ENCODE results near the gene ITGA11.
"Not testable (repeated sequence)": the region's sequence is repeated elsewhere in the genome, so short reads cannot be mapped to it uniquely, and the experiment has no call there.

Gene ITGA11

DNA sequence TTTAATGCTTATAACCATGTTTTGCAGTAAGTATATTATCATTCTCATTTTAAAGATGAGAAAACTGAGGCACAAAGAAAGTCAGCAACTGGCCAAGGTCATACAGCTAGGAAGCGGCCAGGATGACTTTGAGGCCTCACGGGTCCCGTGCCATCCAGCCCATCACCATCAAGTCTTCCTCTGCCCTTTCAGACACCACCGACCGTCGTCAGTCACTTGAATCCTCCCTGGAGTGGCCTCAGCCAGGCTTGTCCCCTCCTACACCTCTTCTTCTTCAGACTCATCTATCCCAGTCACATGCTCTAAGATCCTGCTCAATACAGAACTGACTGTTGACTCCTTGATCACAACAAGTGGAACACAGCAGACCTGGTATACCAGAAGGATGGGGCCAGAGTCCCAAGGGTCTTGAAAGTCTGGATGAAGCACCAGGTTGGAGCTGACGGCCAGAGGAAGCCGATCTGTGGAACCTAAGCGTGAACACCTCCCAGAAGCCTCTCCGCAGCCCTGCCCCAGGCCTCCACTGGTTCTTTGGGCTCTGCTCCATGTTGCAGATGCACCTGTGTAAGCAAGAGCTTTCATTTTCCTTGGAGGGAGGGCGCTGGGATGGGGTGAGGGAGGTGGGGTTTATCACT, 22.1 kb downstream of the ITGA11 start:
- DNase-seq (ENCODE audit: low read depth in 2 of 2) = no peak

DNA sequence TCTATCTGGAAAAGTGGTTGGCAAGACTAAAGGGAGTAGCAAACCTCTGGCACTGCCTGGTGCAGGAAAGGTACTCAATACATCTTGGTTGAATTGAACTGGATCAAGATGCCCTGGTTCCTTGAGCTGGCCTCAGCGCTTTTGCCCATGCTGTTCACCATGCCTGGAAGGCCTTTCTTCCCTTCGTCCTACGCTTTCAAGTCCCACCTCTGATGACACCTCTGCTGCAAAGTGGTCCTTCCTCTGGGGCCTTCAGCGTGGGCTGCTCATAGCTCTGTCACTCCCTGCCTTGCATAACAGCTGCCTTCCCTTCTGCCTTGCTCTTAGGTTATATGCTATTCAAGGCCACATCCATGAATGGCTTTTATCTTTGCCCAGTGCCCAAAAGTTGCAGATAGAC, 23.0 kb downstream of the ITGA11 start:
- no peak for DNase-seq (ENCODE audit: low read depth in 2 of 2)

DNA sequence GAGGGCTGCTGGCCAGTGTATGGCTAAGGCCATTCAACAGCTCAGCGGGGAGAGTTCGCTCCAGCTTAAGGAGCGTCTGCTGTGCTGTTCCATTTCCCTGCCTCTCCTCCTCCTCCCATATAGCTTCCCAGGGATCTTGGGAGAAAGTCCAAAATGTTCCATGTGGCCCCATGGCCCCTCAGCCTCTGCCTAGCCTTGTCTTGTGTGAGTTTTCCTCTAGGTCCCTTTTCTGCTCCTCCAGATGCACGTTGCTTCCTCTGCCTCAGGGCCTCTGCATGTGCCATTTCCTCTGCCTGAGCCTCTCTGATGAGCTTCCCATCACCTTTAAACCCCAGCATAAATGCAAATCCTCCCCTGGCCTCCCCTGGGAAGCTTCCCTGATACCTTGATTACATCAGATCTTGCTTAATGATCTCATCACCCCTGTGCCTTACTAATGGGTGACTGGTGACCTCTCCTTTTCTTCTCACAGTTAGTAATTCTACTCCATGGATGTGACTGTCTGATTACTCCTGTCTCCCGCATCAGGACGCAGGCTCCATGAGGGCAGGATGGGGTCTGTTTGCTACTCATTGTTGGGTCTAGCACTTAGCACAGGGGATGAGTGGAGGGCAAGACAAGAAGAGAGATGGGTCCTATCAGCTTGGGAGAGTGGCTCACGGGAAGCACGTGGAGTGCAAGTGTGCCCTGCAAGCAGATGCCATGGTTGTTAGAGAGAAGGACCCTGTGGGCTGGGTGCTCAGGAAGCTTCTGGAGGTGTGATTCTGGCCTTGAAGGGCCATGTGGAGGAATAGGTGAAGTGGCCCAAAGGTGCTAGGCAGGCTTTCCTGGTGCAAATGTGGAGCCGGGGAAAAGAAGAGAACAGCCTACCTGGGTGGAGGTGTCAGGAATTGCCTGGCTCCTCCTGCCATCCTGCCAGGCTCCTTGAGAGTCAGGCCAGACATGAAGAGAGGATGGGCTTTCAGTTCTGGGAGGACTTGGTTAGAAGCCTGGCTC, 23.8 kb downstream of the ITGA11 start:
- no peak for DNase-seq (ENCODE audit: low read depth in 2 of 2)

DNA sequence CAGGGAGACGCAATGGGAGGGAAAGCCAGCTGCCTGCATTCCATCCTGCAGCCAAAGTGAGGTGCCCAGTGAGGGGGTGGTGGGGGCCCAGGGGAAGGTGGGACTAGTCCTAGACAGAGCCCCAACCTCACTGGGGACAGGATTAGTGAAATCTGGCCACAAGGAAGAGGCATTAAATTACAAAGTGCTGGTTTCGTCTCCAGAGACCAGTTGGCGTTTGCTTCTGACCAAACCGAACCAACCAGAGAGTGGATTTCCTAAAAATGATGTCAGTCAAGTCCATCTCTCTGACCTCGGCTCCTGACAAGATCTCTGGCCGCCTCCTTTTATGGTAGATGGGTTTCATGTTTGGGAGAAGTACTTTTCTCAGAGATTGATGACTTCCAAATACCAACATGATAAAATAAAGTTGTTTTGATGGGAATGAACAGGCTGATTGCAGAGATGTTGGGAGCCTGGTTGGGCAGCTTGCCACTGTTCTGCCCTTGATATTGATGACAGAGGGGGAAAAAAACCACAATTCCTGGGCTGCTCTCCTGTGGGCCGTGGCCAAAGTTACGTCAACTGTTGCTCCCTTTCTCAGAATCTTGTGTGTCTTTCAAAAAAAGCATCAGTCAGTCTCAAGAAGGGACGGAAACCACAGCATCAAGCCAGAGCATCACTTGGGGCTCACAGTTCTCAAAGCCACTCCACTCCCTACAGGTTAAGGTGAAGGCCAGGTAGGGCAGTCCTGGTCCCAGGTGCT, 24.6 kb downstream of the ITGA11 start:
- DNase-seq (ENCODE audit: low read depth in 2 of 2) = no peak

DNA sequence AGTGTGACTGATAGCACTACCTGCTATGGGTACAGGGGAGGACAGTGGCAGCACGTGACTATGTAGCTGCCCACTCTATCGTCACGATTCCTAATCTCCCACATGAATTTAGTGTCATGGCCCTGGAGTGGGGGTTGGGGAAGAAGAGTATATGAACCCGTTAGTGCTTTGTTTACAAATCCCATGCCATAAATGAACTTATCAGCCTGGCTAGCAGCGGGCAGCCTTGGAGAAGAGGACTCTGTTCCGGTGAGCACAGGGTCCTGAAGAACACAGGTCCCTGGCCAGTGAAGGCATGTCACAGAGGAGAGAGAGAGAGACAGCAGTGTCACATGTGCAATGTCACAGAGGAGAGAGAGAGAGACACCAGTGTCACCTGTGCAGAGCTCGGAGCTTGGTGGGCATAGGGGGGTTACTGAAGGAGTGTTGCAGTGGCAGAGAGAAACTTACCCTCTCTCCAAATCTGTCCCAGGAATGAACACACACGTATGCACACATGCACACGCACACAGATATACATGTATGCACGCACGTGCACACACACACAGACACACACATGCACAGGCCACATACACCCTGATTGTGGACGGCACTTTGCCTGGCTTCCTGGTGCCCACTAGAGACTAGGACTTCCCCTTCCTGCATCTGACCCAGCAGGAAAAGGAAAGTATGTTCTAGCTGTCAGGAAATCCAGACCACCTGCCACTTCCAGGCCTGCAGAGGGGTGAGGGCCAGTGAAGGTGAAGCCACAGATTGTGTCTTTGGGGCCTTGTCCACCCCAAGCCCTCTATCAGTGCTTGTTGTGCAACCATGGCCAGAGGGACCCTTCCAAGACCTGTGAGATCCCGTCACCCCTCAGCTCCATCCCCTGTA, 26.3 kb downstream of the ITGA11 start:
- no peak for DNase-seq (ENCODE audit: low read depth in 2 of 2)

DNA sequence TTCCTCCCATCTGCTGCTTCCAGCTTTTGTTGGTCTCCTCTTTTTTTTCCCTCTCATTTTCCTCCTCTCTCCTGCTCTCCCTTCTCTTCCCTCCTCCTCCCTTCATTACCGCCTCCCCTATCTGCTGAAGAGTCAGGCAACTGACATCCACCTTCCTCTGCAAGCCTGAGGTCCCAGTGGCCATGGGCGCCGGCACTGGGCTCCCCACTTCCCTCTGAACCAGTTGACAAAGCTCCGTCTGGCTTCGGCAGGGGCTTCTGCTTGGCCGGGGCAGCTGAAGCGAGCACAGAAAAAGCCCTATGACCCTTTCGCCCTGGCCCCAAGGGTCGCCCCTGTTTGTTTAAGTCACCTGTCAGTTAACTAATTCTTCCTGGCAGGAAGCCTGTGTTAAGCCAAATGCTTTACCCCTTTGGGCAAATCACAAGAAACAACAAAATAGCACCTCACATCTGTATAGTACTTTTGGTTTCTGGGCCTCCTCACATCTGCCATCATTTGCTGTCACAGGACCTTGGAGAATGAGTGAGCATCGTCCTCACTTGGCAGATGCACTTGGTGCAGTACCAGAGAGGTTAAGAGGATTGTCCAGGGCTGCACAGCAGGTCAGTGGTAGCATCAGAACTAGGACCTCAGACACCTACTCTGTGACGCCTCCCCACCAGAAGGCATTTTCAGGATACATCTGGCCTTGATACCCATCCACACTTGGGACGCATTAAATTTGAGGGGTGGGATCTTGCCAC, 27.7 kb downstream of the ITGA11 start:
- no peak for DNase-seq (ENCODE audit: low read depth in 2 of 2)

DNA sequence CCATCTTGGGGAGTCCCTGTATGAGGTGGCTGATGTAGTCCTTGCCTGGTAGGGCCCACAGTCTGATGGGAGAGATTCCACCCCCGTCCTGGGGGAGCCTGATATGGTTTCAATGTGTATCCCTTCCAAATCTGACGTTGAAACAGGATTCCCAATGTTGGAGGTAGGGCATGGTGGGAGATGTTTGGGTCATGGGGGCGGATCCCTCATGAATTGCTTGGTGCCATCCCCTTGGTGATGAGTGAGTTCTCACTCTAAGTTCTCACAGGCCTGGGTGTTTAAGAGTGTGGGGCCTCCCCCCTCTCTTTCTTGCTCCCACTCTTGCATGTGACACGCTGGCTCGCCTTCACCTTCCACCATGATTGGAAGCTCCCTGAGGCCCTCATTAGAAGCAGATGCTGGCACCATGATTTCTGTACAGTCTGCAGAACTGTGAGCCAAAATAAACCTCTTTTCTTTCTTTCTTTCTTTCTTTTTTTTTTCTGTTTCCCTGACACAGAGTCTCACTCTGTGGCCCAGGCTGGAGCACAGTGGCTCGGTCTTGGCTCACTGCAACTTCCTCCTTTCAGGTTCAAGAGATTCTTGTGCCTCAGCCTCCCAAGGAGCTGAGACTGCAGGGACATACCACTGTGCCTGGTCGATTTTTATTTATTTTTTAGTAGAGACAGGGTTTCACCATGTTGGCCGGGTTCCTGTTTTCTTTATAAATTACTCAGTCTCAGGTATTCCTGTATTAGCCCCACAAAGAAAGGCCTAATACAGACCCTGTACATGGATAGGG, 28.6 kb downstream of the ITGA11 start:
- no peak for DNase-seq (ENCODE audit: low read depth in 2 of 2)

DNA sequence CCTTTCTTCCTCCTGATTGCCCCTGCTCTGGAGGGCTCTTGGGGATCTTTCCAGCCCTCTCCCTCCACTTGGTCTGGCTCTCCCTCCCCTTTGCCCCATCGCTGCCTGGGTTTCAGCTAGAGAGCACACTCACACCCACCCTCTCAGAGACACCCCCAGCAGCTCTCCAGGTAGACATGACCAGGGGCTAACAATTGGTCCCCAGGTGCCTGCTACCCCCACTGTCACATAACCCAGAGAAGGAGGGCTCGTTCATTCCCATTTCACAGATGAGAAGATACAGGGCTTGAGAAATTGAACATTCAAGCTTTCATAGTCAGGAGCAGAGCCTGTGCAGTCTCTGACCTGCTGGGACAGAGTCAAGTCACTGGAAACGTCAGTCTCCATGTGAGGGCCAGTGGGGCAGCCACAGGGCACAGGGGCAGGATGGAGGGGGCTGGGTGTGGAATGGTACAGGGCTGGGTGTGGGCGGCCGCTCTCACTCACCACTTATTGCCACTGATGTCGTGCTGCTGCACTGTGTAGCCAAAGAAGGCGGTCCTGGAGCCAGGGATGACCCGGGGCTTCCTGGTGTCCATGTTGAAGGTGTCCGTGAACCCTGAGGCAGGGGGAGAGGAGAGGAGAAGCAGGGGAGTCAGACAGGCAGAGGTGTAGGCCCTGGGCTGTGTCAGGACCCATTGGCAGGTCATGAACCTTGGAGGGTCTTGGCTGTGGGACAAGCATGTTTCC, 29.4 kb downstream of the ITGA11 start:
- DNase-seq (ENCODE audit: low read depth in 2 of 2) = no peak

DNA sequence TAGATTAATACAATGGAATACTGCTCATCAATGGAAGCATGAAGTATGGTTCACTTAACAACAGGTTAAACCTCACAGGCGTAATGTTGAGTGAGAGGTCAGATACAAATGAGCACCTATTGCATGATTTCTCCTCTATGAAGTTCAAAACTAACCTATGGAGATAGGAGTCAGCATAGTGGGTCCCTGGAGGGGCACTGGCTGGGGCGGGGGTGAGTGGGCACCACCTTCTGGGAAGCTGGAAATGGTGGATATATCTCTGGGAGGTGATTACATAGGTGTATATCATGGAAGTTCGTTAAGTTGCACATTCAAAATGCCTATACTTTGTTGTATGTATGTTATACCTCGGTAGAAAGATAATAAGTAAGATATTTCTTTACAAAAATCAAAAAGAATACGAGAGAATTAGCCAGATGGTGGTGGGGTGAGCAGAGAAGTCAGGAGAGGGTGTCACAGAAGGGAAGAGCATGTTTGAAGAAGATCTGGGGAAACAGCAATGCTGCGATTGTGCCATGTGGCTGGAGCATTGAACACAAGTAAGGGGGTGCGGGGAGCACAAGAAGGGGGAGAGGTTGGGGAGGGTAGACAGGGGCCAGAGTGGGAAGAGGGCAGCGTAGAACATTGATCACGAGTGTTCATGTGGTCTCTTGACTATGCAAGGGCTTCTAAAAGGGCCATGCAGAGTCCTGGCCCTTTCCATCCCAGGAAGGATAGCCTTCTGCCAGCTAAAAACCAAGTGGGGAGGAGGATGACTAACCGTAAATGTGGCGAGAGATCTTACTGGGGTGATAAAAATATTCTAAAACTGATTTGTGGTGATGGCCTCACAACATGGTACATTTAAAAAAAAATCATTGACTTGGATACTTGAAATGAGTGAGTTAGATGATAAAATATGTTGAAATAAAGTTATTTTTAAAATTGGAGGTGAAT, 30.2 kb downstream of the ITGA11 start:
- no peak for DNase-seq (ENCODE audit: low read depth in 2 of 2)

DNA sequence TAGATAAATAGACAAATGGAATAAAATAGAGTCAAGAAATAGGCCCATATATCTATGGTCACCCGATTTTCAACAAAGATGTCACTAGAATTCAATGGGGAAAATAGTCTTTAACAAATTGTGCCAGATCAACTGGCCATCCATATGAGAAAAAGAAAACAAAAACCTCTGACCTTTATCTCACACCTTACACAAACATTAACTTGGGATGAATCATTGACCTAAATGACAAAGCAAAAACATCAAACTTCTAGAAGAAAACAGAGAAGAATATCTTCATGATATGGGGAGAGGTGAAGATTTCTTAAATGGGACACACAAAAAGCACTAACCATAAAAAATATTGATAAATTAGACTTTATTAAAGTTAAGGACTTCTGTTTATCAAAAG, 31.9 kb downstream of the ITGA11 start:
- no peak for DNase-seq (ENCODE audit: low read depth in 2 of 2)

DNA sequence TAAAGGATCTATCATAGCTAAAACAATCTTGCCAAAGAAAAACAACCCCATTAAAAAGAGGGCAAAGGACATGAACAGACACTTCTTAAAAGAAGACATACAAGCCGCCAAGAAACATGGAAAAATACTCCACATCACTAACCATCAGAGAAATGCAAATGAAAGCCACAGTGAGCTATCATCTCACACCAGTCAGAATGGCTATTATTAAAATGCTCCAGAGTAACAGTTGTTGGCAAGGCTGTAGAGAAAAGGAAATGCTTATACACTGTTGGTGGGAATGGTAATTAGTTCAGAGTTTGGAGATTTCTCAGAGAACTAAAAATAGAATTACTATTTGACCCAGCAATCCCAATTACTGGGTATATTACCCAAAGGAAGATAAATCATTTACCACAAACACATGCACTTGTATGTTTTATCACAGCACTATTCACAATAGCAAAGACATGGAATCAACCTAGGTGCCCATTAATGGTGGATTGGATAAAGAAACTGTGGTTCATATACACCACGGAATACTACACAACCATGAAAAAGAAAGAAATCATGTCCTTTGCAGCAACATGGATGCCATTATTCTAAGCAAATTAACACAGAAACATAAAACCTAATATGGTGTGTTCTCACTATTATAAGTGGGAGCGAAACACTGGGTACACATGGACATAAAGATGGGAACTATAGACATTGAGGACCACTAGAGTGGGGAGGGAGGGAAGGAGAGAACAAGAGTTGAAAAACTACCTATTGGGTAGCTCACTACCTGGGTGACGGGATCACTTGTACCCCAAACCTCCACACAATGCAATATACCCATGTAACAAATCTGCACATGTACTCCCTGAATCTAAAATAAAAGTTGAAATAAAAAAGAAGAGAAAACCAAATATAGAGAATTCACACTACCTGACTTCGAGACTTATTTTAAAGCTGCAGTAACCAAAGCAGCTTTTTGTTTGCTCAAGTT, 32.6 kb downstream of the ITGA11 start:
- no peak for DNase-seq (ENCODE audit: low read depth in 2 of 2)

DNA sequence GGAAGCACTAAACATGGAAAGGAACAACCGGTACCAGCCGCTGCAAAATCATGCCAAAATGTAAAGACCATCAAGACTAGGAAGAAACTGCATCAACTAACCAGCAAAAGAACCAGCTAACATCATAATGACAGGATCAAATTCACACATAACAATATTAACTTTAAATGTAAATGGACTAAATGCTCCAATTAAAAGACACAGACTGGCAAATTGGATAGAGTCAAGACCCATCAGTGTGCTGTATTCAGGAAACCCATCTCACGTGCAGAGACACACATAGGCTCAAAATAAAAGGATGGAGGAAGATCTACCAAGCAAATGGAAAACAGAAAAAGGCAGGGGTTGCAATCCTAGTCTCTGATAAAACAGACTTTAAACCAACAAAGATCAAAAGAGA, 34.0 kb downstream of the ITGA11 start:
- not testable (repeated sequence) for DNase-seq (ENCODE audit: low read depth in 2 of 2)

DNA sequence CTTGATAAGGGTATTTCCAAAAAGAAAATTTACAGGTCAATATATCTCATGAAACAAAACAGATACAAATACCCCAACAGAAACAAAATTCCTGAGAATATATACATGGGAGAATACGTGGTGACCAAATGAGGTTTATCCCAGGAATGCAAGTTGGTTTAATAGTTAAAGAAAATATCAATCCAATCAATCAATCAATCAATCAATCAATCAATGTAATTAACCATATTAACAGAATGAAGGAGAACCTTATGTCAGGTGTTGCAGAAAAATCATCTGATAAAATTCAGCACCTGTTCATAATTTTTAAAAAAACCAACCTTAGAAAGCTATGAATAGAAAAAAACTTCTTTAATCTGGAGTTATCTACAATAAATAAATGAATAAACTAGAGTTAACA, 35.9 kb downstream of the ITGA11 start:
- DNase-seq (ENCODE audit: low read depth in 2 of 2) = no peak

DNA sequence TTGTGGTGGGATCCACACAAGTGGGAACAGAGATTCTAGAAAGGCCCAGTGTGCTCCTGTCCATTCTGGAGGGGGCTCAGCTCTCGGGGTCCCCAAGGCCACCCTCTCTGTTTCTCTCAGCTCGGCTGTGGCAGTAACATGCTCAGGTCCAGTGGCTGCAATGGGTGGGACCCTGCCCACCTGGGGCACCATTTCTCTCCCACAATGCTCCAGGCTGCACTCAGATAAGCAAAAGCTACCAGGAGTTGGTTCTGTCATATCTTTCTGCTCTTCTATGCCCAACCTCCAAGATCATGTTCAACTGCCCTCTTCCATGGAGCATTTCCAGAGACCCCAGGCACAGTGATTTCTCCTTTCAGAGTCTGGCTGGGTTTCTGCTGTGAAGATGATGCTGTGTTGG, 40.8 kb downstream of the ITGA11 start:
- no peak for DNase-seq (ENCODE audit: low read depth in 2 of 2)

DNA sequence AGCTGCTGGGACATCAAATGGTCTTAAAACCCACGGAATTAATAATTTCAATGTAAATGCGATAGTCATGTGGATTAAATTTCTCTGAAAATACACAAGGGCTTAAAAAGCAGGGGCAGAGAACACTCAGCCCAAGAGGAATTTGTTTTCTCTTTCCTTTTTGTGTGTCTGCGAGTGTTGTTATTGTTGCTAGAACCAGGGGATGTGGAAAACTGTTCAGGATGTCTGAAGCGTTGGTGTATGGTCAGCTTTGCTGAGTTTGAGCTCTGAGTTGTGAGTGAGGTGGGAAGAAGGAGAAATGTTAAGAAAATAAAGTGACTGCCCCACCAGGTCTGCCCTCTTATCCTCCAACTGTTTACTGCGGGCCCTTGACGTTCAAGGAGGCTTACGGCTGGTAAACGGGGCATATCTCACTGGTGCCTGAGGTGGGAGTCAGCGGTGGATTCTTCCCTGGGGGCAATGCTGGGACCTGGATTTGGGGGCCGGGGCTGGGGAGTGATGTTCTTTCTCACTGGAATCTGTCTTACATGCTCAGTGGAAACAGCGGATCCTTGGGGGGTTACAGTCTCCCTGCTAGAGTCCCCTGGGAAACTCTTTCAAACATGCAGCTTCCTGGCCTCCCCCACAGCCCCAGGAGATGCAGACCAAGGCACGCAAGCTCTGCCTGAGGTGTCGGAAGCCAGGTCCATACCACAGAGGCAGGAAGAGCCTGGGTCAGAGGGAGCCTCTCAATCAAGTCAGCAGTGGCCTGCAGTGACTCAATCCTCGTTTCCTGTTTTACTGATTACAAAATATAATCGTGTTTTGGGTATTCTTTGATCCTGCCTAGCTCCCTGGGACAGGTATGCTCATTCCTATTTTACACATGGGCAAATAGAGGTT, 41.8 kb downstream of the ITGA11 start:
- DNase-seq (ENCODE audit: low read depth in 2 of 2) = no peak
